Measurements from ENCODE around the gene MTRF1L. TPM values are rescaled to one million over a fixed set of nuclear protein-coding genes. Genes with fewer than 3 reads are reported as not detected.
"Not testable (repeated sequence)": the region's sequence is repeated elsewhere in the genome, so short reads cannot be mapped to it uniquely, and the experiment has no call there.

MTRF1L gene
- total and polyA plus RNA-seq, 10 donors: 9.6 to 56.4 (median 26.1) TPM

DNA sequence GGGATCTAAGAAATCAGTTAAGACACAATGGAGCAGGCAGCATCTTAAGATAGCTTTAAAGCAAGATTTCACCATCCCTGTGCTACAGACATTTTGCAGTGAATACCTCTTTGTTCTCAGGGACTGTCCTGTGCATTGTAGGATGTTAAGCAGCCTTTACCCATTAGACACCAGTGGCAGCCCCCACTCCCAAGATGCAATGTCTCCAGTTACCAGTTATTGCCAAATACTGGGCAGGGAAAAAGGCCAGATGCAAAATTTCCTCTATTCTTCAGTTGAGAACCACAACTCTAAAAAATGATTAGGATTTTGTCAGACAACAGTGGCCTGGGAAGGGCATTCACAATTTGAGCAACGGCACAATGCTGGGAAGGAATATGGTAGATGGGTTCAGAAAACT, 25.8 kb downstream of the MTRF1L start:
- DNase-seq: no peak
- Histone ChIP-seq H3K4me1 (peaks cover 6 to 84% (median 34%) of the 10 kb centered on the region in 6 donors), H3K4me3 (no peak overlapping the region), H3K9me3 (no peaks in the 10 kb centered on the region), H3K27ac (peak overlapping the region in 1 of 8 donors; percentile 12), H3K27me3 (replicated peaks in 1 of 7) (no peaks in the 10 kb centered on the region), H3K36me3 (peaks cover 0 to 45% (median 23%) of the 10 kb centered on the region in 6 donors)
- TF ChIP-seq, protein P1, sequence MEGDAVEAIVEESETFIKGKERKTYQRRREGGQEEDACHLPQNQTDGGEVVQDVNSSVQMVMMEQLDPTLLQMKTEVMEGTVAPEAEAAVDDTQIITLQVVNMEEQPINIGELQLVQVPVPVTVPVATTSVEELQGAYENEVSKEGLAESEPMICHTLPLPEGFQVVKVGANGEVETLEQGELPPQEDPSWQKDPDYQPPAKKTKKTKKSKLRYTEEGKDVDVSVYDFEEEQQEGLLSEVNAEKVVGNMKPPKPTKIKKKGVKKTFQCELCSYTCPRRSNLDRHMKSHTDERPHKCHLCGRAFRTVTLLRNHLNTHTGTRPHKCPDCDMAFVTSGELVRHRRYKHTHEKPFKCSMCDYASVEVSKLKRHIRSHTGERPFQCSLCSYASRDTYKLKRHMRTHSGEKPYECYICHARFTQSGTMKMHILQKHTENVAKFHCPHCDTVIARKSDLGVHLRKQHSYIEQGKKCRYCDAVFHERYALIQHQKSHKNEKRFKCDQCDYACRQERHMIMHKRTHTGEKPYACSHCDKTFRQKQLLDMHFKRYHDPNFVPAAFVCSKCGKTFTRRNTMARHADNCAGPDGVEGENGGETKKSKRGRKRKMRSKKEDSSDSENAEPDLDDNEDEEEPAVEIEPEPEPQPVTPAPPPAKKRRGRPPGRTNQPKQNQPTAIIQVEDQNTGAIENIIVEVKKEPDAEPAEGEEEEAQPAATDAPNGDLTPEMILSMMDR (IDR thresholded peaks at IDR 0.05 in 8 of 11, conservative IDR thresholded peaks at IDR 0.05 in 3 of 11): no peak
- TF ChIP-seq POLR2AphosphoS5 (IDR thresholded peaks at IDR 0.05) (no peak), POLR2A (IDR thresholded peaks at IDR 0.05) (no peak)
- WGBS, 5 donors: 55 to 94% (median 77%) methylated on average over 1 of the region's 1 CpG
- intact Hi-C loops (cut with DNase I; ENCODE audit: low total_unique reads): no loop called here

DNA sequence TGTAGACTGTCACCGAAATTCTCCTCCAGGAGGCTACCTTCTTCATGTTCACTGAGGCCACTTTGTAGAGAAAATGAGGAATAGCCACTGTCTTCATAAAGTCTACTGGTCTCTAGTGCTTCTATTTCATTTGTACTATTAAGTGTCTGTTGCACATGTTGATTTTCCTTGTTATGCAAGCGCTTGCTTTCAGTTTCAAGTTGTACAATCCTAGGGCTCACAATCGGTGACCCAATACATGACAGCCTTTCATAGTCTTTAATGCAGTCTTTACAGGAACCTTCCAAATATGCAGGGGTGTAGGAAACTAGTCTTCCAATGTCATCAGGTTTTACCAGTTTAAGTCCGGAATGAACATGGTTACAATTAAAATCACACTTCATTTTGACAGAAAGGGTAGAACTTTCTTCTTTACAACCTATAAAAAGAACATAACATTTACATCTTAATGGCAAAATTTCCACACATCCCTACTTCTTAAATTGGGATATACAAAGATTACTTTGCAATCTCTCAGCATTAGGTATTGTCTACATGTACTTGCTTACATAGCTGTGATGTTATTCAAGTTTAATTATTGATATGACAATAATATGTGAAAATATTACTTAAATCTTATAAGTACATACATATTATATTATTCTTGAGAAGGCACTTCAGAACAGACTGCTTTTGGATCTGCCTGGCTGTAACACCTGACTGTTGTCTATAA, 27.1 kb downstream of the MTRF1L start:
- peaks cover 0 to 70% (median 21%) of the 10 kb centered on the region in 6 donors for H3K4me1 ChIP-seq
- no peak for DNase-seq
- 38 to 59% (median 51%) methylated on average over 4 of the region's 4 CpGs for WGBS, 5 donors
- intact Hi-C loops (cut with DNase I; ENCODE audit: low total_unique reads): no loop called here
- H3K36me3 ChIP-seq: peaks cover 3 to 58% (median 37%) of the 10 kb centered on the region in 6 donors
- H3K4me3 ChIP-seq: peak overlapping the region in 1 of 8 donors; percentile 9
- H3K27me3 ChIP-seq (replicated peaks in 1 of 7): no peaks in the 10 kb centered on the region
- peak overlapping the region in 5 of 8 donors; percentile 14 to 65 (median 50) for H3K27ac ChIP-seq
- no peaks in the 10 kb centered on the region for H3K9me3 ChIP-seq
- TF ChIP-seq POLR2A (IDR thresholded peaks at IDR 0.05) (no peak), POLR2AphosphoS5 (IDR thresholded peaks at IDR 0.05) (no peak)
- TF ChIP-seq, protein P1 (IDR thresholded peaks at IDR 0.05 in 8 of 11, conservative IDR thresholded peaks at IDR 0.05 in 3 of 11): no peak

DNA sequence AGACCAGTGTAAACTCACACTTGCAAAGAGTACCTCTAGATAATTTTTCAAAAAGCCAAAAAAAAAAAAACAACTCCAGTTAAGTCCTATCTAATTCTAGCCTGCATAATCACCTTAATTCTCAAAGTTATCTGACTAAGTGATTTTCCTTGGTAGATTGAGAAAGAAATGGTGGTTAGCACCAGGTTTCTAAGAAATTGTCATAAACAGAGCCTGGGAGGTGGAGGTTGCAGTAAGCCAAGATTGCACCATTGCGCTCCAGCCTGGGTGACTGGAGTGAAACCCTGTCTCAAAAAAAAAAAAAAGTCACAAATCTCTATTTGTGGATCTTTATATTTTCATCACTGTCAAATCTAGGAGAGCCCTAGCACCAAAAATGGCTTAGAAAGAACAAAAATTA, 28.6 kb downstream of the MTRF1L start:
- Histone ChIP-seq H3K27ac (peak overlapping the region in 1 of 8 donors; percentile 16), H3K9me3 (peaks cover 0 to 13% (median 9%) of the 10 kb centered on the region in 8 donors), H3K4me1 (peaks cover 0 to 55% (median 15%) of the 10 kb centered on the region in 6 donors), H3K36me3 (peaks cover 3 to 71% (median 48%) of the 10 kb centered on the region in 6 donors), H3K27me3 (replicated peaks in 1 of 7) (no peaks in the 10 kb centered on the region), H3K4me3 (no peak overlapping the region)
- intact Hi-C loops (cut with DNase I; ENCODE audit: low total_unique reads): no loop called here
- no peak for DNase-seq
- TF ChIP-seq POLR2AphosphoS5 (IDR thresholded peaks at IDR 0.05) (no peak), POLR2A (IDR thresholded peaks at IDR 0.05) (no peak)
- TF ChIP-seq, protein P1 (IDR thresholded peaks at IDR 0.05 in 8 of 11, conservative IDR thresholded peaks at IDR 0.05 in 3 of 11): no peak
- WGBS, 5 donors: 71 to 96% (median 84%) methylated on average over 1 of the region's 1 CpG

DNA sequence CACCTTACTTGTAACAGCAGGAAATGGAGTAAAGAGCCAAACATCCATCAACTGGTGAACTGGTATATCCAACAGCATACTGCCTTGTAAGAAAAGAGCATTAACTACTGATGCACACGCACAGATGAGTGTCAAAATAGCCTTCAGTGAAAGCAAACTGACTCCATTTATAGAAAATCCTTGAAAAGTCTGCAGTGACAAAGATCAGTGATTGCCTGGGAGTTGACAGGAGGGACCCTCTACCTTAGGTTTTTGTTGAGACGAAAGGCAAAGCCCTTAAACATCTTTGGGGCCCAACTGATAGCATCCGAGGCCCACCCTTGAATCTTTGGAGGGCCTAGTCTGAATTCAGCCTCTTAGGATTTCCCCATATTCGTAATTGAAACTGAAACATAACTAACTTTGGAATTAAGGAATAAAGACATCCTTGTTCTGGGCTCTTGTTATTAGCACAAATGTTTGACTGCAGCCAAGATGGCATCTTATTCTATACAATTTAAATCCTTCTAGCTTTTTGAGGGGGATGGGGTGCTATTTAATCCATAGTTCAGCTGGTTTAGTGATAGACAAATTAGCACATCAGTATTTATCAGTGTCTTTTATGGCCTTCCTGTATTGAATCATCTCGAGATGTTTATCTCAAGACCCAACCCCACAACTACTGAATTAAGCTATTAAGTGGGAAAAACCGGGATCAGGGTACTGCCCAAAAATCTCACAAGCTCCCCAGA, 32.7 kb downstream of the MTRF1L start:
- DNase-seq: no peak
- TF ChIP-seq POLR2AphosphoS5 (IDR thresholded peaks at IDR 0.05) (no peak), POLR2A (IDR thresholded peaks at IDR 0.05) (no peak)
- TF ChIP-seq, protein P1 (IDR thresholded peaks at IDR 0.05 in 8 of 11, conservative IDR thresholded peaks at IDR 0.05 in 3 of 11): no peak

DNA sequence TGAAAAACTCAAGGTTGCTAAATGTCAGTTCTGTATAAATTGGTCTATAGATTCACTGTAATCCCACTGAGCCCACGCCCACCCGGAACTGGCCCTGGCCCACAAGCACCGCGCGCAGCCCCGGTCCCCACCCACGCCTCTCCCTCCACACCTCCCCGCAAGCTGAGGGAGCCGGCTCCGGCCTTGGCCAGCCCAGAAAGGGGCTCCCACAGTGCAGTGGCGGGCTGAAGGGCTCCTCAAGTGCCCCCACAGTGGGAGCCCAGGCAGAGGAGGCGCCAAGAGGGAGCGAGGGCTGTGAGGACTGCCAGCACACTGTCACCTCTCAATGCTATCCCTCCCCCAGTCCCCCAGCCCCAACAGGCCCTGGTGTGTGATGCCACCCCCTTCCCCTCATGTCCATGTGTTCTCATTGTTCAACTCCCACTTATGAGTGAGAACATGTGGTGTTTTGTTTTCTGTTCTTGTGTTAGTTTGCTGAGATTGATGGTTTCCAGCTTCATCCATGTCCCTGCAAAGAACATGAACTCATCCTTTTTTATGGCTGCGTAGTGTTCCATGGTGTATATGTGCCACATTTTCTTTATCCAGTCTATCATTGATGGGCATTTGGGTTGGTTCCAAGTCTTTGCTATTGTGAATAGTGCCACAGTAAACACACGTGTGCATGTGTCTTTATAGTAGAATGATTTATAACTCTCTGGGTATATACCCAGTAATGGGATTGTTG, 36.2 kb downstream of the MTRF1L start:
- WGBS, 5 donors: 88 to 99% (median 90%) methylated on average over 12 to 15 of the region's 15 CpGs
- H3K27ac ChIP-seq; H3K27me3 ChIP-seq (replicated peaks in 1 of 7); H3K4me1 ChIP-seq; DNase-seq; intact Hi-C loops (cut with DNase I; ENCODE audit: low total_unique reads); H3K4me3 ChIP-seq: not testable (repeated sequence)
- Histone ChIP-seq H3K36me3 (peaks cover 3 to 22% (median 21%) of the 10 kb centered on the region in 6 donors), H3K9me3 (peaks cover 0 to 52% (median 43%) of the 10 kb centered on the region in 8 donors)

More for the DNA sequence above, 32.7 kb downstream of the MTRF1L start:
- no peaks in the 10 kb centered on the region for H3K27me3 ChIP-seq (replicated peaks in 1 of 7)
- peaks cover 0 to 16% (median 5%) of the 10 kb centered on the region in 6 donors for H3K4me1 ChIP-seq
- H3K36me3 ChIP-seq: peaks cover 3 to 58% (median 47%) of the 10 kb centered on the region in 6 donors
- H3K27ac ChIP-seq: no peak overlapping the region
- no peak overlapping the region for H3K4me3 ChIP-seq
- WGBS, 5 donors: 93 to 99% (median 96%) methylated on average over 6 of the region's 6 CpGs
- intact Hi-C loops (cut with DNase I; ENCODE audit: low total_unique reads): no loop called here
- H3K9me3 ChIP-seq: peaks cover 0 to 50% (median 42%) of the 10 kb centered on the region in 8 donors

Data from spleen (tissue), 11 donors.